Transverse colon (tissue), 3 donors: ENCODE results near the gene TRABD2B.

ENCODE experiments used
- CTCF ChIP-seq, 5 experiments: fragments of 200-600 bp in 3 of 5; fragments of 450-650 bp in 2 of 5; sonication (generic) in 3 of 5; IDR thresholded peaks; 1 replicate in 2 of 5; 2 replicates in 3 of 5; pipeline ENCODE4 v1.5.1; 2016 to 2017; ENCODE audit warnings: antibody characterized with exemption in 5 of 5, inconsistent platforms in 3 of 5, mild to moderate bottlenecking in 2 of 5, moderate library complexity in 1 of 5
- EP300 ChIP-seq: sonication (generic); formaldehyde crosslinking; IDR thresholded peaks from one replicate; pipeline ENCODE4 v1.6.1; 2017; ENCODE audit warnings: antibody characterized with exemption, low read depth

DNA sequence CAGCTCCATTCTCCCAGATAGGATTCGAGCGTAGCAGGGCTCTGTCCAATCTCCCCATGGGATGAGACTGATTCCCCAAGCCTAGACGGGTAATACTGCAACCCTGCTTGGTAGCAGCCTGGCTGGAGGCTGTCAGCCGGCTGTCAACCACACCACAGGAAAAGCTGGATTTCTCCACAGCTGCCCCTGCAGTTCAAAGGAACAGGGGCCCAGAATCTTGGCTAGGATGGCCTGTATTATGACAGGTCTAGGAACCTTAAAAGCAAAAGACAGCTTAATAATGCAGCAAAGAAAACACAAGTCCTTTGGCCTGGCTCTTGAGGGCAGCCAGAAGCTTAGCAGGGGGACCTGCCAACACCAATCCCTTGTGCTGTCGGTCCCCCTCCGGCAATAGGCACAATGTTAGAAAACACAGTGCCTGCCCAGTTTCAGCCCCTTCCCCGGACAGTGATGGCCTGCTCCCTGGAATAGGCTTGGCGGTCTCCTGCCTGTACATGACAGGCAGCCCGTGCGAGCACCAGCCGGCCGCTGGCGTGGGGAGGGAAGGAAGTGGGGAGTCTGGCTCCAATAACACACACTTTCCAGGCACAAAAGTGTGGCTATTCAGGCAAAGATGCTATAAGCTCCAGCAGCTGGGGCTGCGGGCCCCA is 90.5 kb downstream of the TRABD2B start:
- no peak for TF ChIP-seq EP300
- no peak for TF ChIP-seq CTCF (IDR thresholded peaks at IDR 0.05)
